Sigmoid colon (tissue), 7 donors: Measurements from ENCODE around the gene CLTC. TPM values are rescaled to one million over a fixed set of nuclear protein-coding genes. Genes with fewer than 3 reads are reported as not detected.

Source experiments
- DNase-seq: peaks from one replicate; pipeline ENCODE4 v3.0.0-alpha.2; 2019
- H3K27ac ChIP-seq, 4 donors: fragments of 200-600 bp; sonication (generic); one replicate each; pipeline ENCODE4 v1.5.1; 2016 to 2019; ENCODE audit warnings: mild to moderate bottlenecking in 1 of 4
- H3K27me3 ChIP-seq, 3 donors: fragments of 200-600 bp; sonication (generic); one replicate each; pipeline ENCODE4 v1.5.1; 2019; ENCODE audit warnings: mild to moderate bottlenecking in 1 of 3
- H3K36me3 ChIP-seq, 4 donors: fragments of 200-600 bp; sonication (generic); one replicate each; pipeline ENCODE4 v1.5.1; 2016 to 2019
- H3K4me1 ChIP-seq, 4 donors: fragments of 200-600 bp; sonication (generic); one replicate each; pipeline ENCODE4 v1.5.1; 2017 to 2019
- H3K4me3 ChIP-seq, 4 donors: fragments of 200-600 bp; sonication (generic); one replicate each; pipeline ENCODE4 v1.5.1; 2017 to 2019; ENCODE audit warnings: mild to moderate bottlenecking in 2 of 4, moderate library complexity in 1 of 4
- H3K9me3 ChIP-seq, 4 donors: fragments of 200-600 bp in 3 of 4; sonication (generic) in 3 of 4; one replicate each; pipeline versions ENCODE4 v1.5.1 to v1.6.1; 2013 to 2019
- CTCF ChIP-seq, 4 experiments: fragments of 450-650 bp in 3 of 4; fragments of 200-600 bp in 1 of 4; IDR thresholded peaks; one replicate each; pipeline ENCODE4 v1.5.1; 2016 to 2019; ENCODE audit warnings: antibody characterized with exemption in 4 of 4, mild to moderate bottlenecking in 3 of 4, moderate library complexity in 2 of 4
- EP300 ChIP-seq, 4 donors: sonication (generic); formaldehyde crosslinking; IDR thresholded peaks; one replicate each; pipeline ENCODE4 v1.6.1; 2017; ENCODE audit warnings: antibody characterized with exemption in 4 of 4
- POLR2A ChIP-seq, 2 donors: fragments of 450-650 bp; IDR thresholded peaks; one replicate each; pipeline ENCODE4 v1.6.1; 2016; ENCODE audit warnings: antibody characterized with exemption in 2 of 2, mild to moderate bottlenecking in 2 of 2, moderate library complexity in 2 of 2
- POLR2AphosphoS5 ChIP-seq, 4 donors: sonication (generic); formaldehyde crosslinking; IDR thresholded peaks; one replicate each; pipeline ENCODE4 v1.6.1; 2017; ENCODE audit warnings: antibody characterized with exemption in 4 of 4
- WGBS, 2 donors: extraction: QIAGEN DNeasy Blood & Tissue Kit; methylation state at CpG; one replicate each; pipeline ENCODE4 v1.1.7; 2013; 5-methylcytosine and 5-hydroxymethylcytosine counted together
- intact Hi-C: fragments of 100-400 bp; cut with DNase I; formaldehyde crosslinking; loops from one replicate; pipeline ENCODE4 v1.15.1; 2023
- polyA plus RNA-seq, 3 donors: library from polyadenylated mRNA; stranded (reverse); fragments of 200-250 nt; gene quantifications; one replicate each; pipeline ENCODE4 v1.2.3, GENCODE V29; 2013
- total RNA-seq, 4 donors: library from RNA; depleted of rRNA; stranded (reverse); fragments of >200 nt; gene quantifications; one replicate each; pipeline ENCODE4 v1.1.0, GENCODE V29; 2016
- donor health status: healthy with polysubstance abuse.
- donor health status: Bipolar disorder and iron deficiency.
- donor health status: healthy.

Gene CLTC
- total and polyA plus RNA-seq, 7 donors: 87.1 to 236 (median 206) TPM

GRCh38 chr17:59619035-59619297, 729 bp upstream of the CLTC start:
- intact Hi-C loops: loop anchor here (1.0 to 5.0 kb wide), 3 partner anchors 52 to 287 kb away; partner anchors contain the start of genes DHX40, PTRH2, VMP1 and YPEL2

GRCh38 chr17:59620064-59620359, 317 bp downstream of the CLTC start:
- peak overlapping the region; percentile 95 to 98 (median 96) for H3K27ac ChIP-seq
- TF ChIP-seq POLR2AphosphoS5 (IDR thresholded peaks at IDR 0.05): no peak
- TF ChIP-seq POLR2A (IDR thresholded peaks at IDR 0.05): no peak
- no peak for TF ChIP-seq CTCF (IDR thresholded peaks at IDR 0.05)
- no peak for TF ChIP-seq EP300 (IDR thresholded peaks at IDR 0.05)
- no peaks in the 10 kb centered on the region for H3K9me3 ChIP-seq
- WGBS, 2 donors: 0 to 1% methylated on average over 13 of the region's 13 CpGs
- H3K4me1 ChIP-seq: peaks cover 0 to 55% (median 48%) of the 10 kb centered on the region in 4 donors
- no peak for DNase-seq
- H3K36me3 ChIP-seq: no peaks in the 10 kb centered on the region
- H3K27me3 ChIP-seq: no peaks in the 10 kb centered on the region
- peak overlapping the region; percentile 72 to 85 (median 85) for H3K4me3 ChIP-seq
- intact Hi-C loops: no loop called here

More at GRCh38 chr17:59619035-59619297, 729 bp upstream of the CLTC start:
- Histone ChIP-seq H3K4me3 (peak overlapping the region; percentile 72 to 85 (median 85)), H3K9me3 (no peaks in the 10 kb centered on the region), H3K27me3 (no peaks in the 10 kb centered on the region), H3K36me3 (no peaks in the 10 kb centered on the region), H3K27ac (peak overlapping the region; percentile 95 to 98 (median 96)), H3K4me1 (peaks cover 0 to 45% (median 40%) of the 10 kb centered on the region in 4 donors)
- 0 to 1% methylated on average over 11 of the region's 11 CpGs for WGBS, 2 donors
- DNase-seq: no peak
- TF ChIP-seq CTCF (IDR thresholded peaks at IDR 0.05) (no peak), POLR2A (IDR thresholded peaks at IDR 0.05) (no peak), POLR2AphosphoS5 (IDR thresholded peaks at IDR 0.05) (no peak), EP300 (IDR thresholded peaks at IDR 0.05) (no peak)

GRCh38 chr17:59620518-59621259, 994 bp downstream of the CLTC start:
- peak; percentile 73 for DNase-seq
- TF ChIP-seq CTCF (IDR thresholded peaks at IDR 0.05): no peak
- no peak for TF ChIP-seq EP300 (IDR thresholded peaks at IDR 0.05)
- TF ChIP-seq POLR2AphosphoS5 (IDR thresholded peaks at IDR 0.05): peak in 2 of 4 donors; percentile 7 to 32
- no peak for TF ChIP-seq POLR2A (IDR thresholded peaks at IDR 0.05)
- peaks cover 0 to 61% (median 51%) of the 10 kb centered on the region in 4 donors for H3K4me1 ChIP-seq
- peak overlapping the region; percentile 72 to 85 (median 85) for H3K4me3 ChIP-seq
- WGBS, 2 donors: 1 to 3% methylated on average over 14 of the region's 14 CpGs
- H3K36me3 ChIP-seq: no peaks in the 10 kb centered on the region
- H3K9me3 ChIP-seq: no peaks in the 10 kb centered on the region
- H3K27me3 ChIP-seq: no peaks in the 10 kb centered on the region
- intact Hi-C loops: no loop called here
- peak overlapping the region; percentile 95 to 98 (median 96) for H3K27ac ChIP-seq

- no peak for TF ChIP-seq POLR2AphosphoS5 (IDR thresholded peaks at IDR 0.05)
- TF ChIP-seq EP300 (IDR thresholded peaks at IDR 0.05): no peak
- no peak for TF ChIP-seq CTCF (IDR thresholded peaks at IDR 0.05)
- no peak for TF ChIP-seq POLR2A (IDR thresholded peaks at IDR 0.05)
- H3K27me3 ChIP-seq: no peaks in the 10 kb centered on the region
- no peaks in the 10 kb centered on the region for H3K9me3 ChIP-seq
- DNase-seq: no peak
- intact Hi-C loops: no loop called here
- peak overlapping the region in 2 of 4 donors; percentile 72 to 85 for H3K4me3 ChIP-seq
- peak overlapping the region in 3 of 4 donors; percentile 13 to 95 (median 95) for H3K27ac ChIP-seq
- peaks cover 0 to 72% (median 60%) of the 10 kb centered on the region in 4 donors for H3K4me1 ChIP-seq
- no peaks in the 10 kb centered on the region for H3K36me3 ChIP-seq
- WGBS, 2 donors: 10 to 37% methylated on average over 4 of the region's 4 CpGs
Observed at GRCh38 chr17:59621771-59622170, 2.1 kb downstream of the CLTC start.
